HL-60/S4 treated with retinoic acid at 250 ng/mL for 4 days and 3 days (cell line): ENCODE data around the gene CASP10.
"Not testable (repeated sequence)": the region's sequence is repeated elsewhere in the genome, so short reads cannot be mapped to it uniquely, and the experiment has no call there.

Experiments
- in situ Hi-C: fragments of 300-500 bp; cut with MboI; formaldehyde crosslinking; loops from 2 replicates; pipeline ENCODE4 v1.7.0; 2022; ENCODE audit warnings: low sequenced_read_pairs

The CASP10 gene

DNA sequence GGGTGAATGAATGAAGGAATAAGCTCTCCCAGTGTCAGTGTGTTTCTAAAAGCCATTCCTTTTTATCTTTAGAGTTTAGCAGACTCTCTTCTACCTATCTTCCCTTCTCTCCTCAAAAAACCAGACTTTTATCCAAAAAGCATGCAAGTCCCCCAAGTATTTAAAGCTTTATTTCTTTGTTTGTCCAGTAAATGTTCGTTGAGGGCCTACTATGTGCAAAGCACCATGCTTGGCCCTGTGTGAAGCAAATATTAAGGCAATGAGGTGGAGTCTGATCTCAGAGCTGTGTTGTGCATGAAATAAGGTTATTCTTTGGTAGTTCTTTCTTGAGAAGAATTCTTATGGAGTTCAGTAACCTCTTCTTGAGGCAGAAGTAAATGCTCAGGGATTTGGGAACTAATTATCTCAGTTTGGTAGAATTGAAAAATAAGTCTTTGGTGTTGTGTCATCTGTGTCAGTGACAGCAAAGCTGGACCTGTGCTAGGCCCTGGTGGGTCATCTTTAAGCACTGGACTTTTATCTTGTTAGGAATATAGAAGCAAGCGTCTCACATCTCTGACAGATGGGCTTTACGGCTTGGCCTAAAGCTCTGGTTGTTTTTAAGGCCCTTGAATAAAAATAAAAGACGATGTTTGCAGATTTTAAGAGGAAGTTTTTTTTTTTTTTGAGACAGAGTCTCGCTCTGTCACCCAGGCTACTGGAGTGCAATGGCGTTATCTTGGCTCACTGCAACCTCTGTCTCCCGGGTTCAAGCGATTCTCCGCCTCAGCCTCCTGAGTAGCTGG lies 28.1 kb upstream of the CASP10 start:
- in situ Hi-C loops, result no loop called here

DNA sequence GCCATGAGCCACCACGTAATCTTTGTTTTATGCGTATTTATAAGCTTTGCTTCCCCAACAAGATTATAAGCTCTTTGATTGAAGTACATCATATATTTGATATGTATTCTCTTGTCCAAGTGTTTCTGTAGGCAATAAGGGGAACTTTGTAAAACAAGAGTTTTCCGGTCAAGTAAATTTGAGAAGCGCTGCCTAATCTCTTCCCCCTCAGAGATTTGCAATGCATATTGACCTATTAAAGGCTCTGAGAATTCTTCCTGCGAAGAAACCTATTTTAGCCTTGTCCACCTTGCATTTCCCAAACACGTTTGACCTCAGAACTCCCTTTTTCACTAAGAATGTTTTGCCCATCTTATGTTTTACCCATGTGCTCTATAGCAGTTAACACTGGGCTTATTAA lies 26.9 kb upstream of the CASP10 start:
- in situ Hi-C loops, result no loop called here

DNA sequence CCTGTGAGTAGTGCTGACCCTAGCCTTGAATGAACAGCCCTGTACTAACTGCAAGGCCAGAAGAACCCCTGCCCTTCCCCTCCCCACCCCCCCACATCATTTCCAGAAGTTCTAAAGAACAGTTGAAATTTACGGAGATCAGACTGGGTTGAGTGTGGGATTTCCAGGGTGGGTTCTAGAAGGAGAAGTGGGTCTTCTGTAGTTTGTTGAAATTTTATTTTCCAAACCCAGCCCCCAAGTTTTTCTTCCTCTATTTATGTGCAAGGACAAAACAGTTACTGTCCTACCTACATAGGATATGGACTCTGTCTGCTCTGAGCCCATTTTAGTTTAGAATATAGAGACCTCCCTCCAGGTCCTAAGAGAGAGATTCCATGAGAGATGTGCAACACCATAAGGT lies 26.3 kb upstream of the CASP10 start:
- in situ Hi-C loops, result no loop called here

DNA sequence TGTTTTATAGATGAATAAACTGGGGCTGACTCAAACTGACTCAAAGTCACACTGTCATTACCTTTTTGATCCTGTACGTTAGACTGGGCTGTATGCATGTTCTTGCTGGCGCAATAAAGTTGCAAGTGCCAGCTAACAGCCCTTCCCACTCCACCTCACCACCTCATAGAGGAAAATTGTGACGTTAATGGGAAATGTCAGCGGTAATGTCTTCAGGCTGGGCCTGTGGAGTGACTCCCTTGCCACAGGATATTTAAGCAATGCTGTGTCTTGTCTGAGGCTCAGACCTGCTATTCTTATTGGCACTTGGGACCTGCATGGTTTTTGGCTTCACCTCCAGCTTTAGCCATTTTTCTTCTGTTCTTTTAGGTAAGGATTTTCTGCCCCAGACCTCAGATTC lies 25.2 kb upstream of the CASP10 start:
- in situ Hi-C loops, result no loop called here

DNA sequence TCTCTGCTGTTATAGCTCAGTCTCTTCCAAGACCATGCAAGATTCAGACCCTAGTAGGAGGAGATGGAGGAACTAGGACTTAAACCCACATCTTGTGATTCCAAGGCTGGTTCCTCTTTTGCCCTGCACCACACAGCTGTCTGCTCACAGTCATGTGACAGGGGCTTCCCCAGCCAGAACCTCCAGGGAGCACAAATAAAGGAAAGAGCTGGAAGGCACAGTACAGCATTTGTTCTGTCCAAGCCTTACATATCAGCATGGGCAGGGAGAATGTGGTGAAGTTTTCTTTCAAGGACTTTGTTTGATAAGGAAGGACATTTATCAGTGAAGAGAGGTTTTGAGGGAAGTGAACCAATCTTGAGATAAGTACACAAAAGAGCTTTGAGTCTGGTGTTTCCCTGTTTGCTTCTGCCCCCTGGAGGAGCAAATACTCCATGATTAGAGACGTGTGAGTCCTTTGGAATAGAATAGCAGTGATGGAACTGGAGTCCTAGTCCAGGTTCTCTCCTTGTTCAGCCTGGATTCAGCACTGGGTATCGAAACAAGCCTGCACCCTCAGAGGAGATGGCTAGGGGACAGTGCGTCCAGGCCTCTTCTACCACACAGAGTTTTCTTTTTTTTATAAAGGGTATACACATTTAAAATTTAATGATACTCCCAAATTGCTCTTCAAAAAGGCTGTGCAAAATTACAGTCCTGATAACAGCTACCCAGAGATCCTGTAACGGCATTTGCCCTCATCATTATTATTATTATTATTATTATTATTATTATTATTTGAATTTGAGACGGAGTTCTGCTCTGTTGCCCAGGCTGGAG lies 24.6 kb upstream of the CASP10 start:
- in situ Hi-C loops, result no loop called here

DNA sequence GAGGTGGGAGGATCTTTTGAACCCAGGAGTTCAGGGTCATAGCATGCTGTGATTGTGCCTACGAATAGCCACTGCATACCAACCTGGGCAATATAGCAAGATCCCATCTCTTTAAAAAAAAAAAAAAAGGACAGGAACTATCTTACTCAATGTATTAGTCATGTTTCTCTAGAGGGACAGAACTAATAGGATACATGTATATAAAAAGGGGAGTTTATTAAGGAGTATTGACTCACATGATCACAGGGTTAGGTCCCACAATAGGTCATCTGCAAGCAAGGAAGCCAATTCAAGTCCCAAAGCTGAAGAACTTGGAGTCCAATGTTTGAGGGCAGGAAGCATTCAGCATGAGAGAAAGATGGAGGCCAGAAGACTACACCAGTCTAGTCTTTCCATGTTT lies 18.8 kb upstream of the CASP10 start:
- in situ Hi-C loops, result loop anchor here (10.0 kb wide), 1 partner anchor 259 kb away; no protein-coding TSS in a partner anchor

DNA sequence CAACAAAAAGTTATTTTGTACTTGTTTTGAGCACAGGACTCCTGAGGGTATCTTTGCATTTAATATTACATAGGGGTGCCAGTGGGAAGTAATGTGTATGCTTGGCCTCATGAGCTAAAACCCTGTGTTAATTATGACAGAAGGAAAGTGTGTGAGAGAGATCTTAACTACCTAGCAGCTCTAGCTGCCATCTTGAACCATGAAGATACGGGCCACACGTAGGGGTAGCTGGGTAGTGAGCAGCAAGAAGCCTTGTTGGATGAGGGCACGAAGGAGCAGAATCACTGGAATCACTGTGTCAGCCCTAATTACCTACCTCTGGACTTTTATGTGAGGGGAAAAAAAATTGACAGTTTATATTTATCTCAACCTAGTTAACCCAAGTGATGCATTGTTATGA lies 15.4 kb upstream of the CASP10 start:
- in situ Hi-C loops, result loop anchor here (10.0 kb wide), 1 partner anchor 263 kb away; no protein-coding TSS in a partner anchor

DNA sequence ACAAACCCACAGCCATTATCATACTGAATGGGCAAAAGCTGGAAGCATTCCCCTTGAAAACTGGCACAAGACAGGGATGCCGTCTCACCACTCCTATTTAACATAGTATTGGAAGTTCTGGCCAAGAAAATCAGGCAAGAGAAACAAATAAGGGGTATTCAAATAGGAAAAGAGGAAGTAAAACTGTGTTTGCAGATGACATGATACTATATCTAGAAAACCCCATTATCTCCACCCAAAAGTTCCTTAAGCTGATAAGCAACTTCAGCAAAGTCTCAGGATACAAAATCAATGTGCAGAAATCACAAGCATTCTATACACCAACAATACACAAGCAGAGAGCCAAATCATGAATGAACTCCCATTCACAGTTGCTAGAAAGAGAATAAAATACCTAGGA lies 14.4 kb upstream of the CASP10 start:
- in situ Hi-C loops, result loop anchor here (10.0 kb wide), 1 partner anchor 264 kb away; no protein-coding TSS in a partner anchor

DNA sequence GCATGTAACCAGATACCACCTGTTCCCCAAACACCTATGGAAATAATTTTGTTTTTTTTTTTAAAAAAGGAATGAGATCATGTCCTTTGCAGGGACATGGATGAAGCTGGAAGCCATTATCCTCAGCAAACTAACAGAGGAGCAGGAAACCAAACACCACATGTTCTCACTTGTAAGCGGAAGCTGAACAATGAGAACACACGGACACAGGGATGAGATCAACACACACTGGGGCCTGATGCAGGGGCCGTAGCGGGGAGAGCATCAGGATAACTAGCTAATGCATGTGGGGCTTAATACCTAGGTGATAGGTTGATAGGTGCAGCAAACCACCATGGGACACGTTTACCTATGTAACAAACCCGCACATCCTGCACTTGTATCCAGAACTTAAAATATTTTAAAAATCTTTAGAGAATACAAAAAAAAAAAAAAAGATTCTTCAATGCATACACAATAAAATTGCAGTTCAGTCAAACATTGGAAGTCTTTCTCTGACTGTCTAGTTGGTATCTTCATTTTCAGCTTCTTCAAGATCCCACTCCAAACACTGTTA lies 11.6 kb upstream of the CASP10 start:
- in situ Hi-C loops, result no loop called here

DNA sequence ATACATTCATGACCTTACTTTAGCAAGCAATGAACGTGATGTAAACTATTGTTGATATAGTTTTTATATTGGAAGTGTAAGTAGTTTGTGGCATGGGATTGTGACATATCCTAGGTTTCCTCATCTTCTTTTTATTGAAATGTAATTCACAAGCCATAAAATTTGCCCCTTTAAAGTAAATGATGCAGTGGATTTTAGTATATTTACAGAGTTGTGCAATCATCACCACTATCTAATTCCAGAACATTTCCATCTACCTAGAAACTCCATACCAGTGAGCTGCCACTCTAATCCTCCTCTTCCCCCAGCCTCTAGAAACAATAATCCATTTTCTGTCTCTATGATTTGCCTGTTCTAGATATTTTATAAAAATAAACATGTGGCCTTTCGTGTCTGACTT lies 10.7 kb upstream of the CASP10 start:
- in situ Hi-C loops, result no loop called here

DNA sequence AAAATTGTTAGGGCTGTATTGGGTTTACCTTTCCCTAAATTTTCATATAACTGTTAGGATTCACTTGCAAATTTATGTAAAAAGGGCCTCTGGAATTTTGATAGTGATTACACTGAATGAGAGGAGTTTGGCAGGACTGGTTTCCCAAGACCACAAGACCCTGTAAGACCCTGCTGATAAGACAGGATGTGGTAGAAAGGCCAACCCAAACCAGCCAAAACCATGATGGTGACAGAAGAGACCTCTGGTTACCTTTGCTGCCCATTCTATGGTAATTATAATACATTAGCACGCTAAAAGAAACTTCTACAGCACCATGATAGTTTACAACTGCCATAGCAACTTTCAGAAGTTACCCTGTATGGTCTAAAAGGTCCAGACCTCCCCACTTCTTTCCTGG lies 8.3 kb upstream of the CASP10 start:
- in situ Hi-C loops, result no loop called here

DNA sequence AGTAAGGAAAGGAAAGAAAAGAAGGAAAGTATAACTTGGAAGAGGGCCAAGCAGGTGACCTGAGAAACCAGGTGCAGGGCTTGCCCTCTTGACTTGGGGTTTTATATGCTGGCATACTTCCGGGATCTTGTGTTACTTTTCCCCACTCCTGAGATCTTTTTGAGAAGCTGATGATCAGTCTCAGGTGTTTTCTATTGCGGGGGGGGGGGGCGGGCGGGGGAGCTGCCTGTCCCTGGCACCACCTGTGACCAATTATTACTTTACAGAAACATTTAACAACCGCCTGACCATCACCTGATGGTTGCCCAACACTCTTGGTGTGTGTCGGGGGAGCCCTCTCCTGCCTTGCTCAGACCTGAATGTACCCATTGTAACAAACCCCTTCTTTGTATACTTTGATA lies 6.9 kb upstream of the CASP10 start:
- in situ Hi-C loops, result no loop called here

DNA sequence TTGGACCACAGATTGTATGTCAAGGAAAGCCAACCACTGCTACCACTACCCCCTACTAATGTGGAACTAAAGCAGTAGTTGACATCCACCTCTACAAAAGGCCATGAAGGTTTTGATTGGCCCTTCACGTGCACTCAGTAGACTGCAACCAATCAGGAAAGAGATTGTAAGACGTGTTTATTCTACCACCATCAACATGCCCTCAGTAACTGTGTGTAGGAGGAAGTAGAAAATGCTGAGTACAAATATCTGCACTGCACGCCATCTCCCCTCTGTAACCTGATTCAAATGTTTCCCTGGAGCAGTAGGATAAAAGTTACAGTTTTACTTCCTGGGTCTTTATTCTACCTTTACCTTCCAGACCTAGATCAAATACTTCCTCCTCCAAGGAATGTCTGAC lies 2.9 kb upstream of the CASP10 start:
- in situ Hi-C loops, result no loop called here

DNA sequence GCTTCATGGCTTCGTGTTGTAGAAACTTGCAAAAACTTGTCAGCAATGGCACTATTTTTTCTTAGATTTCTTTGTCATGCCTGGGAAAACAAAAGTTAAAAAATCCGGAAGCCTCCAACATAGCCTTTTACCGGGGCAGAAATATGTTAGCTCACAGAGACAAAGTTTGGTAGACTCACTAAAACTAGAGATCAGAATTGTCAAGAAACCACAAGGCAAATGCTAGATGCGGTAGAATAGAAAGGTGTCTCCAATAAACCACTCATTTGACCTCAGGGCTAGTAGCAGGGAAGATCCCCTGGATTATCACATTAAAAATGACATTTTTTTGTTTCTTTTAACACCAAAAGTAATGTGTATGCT lies 405 bp downstream of the CASP10 start:
- in situ Hi-C loops, result no loop called here

DNA sequence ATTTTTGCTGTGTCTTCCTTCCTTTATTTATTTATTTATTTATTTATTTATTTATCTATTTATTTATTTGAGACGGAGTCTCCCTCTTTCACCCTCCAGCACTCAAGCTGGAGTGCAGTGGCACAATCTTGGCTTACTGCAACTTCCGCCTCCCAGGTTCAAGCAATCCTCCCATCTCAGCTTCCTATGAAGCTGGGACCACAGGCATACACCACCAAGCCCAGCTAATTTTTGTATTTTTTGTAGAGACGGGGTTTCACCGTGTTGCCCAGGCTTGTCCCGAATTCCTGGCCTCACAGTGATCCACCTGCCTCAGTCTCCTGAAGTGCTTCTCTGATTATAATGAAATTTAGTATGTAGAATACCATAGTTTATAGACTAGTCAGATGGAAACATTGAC lies 894 bp downstream of the CASP10 start:
- in situ Hi-C loops, result not testable (repeated sequence)

DNA sequence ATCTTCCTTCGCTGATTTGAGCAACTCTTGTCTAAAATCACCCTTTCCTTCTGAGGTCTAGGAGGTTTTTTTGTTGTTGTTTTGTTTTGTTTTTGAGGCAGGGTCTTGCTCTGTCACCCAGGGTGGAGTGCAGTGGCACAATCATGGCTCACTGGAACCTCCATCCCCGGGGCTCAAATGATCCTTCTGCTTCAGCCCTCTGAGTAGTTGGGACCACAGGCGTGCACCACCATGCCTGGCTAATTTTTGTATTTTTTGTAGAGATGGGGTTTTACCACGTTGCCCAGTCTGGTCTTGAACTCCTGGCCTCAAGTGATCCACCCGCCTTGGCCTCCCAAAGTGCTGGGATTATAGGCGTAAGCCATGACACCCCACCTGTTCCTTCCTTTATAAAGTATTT lies 1.3 kb downstream of the CASP10 start:
- in situ Hi-C loops, result not testable (repeated sequence)

DNA sequence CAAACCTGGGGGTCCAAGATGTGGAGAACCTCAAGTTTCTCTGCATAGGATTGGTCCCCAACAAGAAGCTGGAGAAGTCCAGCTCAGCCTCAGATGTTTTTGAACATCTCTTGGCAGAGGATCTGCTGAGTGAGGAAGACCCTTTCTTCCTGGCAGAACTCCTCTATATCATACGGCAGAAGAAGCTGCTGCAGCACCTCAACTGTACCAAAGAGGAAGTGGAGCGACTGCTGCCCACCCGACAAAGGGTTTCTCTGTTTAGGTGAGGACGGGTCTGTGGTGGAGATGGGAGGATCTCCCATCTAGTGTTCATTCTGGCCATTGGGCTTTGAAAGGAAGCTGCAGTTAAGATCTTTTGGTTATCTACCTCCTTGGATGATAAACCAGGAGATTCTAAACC lies 2.9 kb downstream of the CASP10 start:
- in situ Hi-C loops, result no loop called here

DNA sequence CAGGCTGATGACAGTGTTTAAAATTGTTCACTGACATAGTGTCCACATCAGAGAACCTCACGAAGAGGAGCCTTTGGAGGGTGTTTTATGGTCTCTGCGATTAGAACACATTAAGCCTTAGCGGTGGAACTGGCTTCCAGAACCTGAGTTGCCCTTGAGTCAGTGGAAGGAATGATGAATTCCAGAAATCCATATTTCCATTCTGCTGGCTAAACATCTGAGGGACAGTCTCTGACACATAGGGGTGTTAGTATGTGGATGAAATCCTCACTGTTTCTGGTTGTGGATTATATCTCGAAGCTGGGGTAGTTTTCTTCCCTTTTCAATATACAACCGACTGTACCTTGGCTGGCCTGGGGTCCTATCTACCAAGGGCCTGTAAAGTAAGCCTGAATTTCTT lies 4.0 kb downstream of the CASP10 start:
- in situ Hi-C loops, result no loop called here

DNA sequence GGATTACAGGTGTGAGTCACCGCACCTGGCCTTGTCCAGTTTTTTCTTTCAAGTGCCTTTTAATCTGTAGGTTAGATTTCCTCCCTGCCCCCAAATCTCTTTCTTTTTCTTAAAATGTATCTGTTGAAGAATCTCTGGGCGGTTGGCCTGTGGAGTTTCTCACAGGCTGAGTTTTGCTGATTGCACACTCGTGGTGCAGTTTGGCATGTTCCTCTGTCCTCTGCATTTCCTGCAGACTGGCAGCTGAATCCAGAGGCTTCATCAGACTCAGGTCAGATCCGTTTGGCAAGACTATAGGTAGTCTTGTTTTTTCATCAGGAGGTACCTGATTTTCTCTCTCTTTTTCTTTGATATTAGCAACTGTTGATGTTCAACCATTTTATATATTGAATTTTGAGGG lies 5.5 kb downstream of the CASP10 start:
- in situ Hi-C loops, result no loop called here

DNA sequence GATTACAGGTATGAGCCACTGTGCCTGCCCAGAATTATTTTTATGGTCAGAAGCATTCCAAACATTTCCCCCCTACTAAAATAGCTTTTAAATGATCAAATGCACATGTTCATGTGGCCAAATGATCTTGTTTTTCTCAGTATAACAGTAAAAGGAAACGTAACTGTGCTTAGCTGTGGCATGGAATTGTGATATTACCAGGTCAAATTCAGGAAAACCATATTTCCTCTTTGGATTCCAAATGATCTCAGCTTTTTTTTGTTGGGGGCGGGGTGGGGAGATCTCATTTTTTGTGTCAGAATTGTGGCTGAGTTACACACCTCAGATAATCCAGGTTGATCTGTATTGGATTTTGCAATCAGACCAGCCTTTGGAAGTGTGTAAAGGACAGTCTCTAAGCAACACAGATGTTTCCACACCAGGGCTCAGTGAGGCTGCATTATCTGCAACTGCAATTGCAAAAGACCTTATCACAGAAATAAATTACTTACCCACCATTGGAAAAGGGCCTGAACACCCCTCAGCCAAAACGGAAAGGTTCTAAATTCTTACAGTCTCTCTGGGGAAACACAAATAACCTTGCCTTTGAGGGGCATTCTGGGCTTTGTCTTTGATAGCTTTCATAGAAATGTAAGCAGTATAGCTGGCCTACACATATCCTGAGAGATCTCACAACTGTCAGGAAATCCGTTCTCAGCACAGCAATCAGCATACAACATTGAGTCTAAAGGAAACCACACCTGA lies 8.4 kb downstream of the CASP10 start:
- in situ Hi-C loops, result no loop called here

DNA sequence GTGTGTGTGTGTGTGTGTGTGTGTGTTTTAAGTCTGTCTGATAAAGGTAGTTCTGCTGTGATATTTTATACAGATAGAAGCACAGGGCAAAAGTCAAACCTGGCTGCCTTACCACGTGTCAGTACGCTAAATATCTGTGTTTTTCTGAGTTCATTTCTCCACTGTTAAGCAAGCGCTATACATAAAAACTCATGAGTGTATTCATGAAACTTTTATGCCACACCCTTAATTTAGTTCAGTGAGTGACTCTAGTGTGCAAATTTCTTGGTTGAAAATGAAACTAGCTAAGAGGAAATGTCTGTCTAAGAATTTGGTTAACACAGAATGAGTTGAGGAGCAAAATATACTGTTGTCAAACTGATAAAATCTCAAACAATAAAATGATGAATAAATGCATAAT lies 11.2 kb downstream of the CASP10 start:
- in situ Hi-C loops, result no loop called here
